Right lobe of liver (tissue), 4 donors: ENCODE results near the gene PLPP2.

Source experiments
- POLR2A ChIP-seq: fragments of 450-650 bp; IDR thresholded peaks from one replicate; pipeline ENCODE4 v1.6.1; 2017; ENCODE audit warnings: antibody characterized with exemption, mild to moderate bottlenecking
- TF ChIP-seq, protein P1 (sequence below), 4 donors: fragments of 200-600 bp in 3 of 4; fragments of 450-650 bp in 1 of 4; IDR thresholded peaks; one replicate each; pipeline versions ENCODE4 v1.5.1 to v1.8.0; 2016 to 2022; ENCODE audit warnings: antibody characterized with exemption in 4 of 4, mild to moderate bottlenecking in 2 of 4
- donor health status: DM: no; HTN: no; CAD: no.
- donor health status: DM: no; HTN: no; CAD: no.
- donor health status: DM: no; HTN: yes; CAD: no.

DNA sequence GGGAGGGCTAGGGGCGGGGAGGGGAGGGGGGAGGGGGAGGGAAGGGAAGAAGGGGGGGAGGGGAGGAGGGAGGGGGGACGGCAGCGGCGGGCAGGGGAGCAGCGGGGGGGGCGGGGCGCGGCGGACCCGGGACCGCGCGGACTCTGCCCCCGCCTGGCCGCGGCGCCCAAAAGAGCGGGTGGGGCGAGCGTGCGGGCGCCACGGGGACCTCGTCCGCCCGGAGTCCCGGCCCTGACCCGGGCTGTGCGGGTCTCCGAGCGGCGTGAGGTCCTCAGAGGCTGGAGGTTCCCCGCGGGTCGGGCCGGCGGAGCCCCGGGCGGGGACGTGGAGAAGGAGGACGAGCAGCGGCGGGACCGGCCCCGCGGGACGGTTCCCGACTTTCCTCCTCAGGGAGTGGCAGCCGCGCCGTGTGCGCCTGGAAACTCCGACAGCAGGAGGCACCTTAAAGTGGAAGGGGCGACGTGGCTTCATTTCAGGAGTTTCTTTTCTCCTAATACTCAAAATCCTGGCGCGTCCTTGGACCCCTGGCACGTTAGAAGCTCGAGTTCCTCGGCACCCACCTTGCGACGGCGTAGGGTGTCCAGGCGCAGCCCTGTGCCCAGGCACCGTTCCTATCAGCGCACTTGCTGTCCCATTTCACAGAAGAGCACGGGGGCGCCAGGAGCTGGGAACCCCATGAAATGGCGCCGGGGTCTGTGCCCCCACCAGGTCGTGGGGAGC lies 518 bp upstream of the PLPP2 start:
- TF ChIP-seq, protein P1, sequence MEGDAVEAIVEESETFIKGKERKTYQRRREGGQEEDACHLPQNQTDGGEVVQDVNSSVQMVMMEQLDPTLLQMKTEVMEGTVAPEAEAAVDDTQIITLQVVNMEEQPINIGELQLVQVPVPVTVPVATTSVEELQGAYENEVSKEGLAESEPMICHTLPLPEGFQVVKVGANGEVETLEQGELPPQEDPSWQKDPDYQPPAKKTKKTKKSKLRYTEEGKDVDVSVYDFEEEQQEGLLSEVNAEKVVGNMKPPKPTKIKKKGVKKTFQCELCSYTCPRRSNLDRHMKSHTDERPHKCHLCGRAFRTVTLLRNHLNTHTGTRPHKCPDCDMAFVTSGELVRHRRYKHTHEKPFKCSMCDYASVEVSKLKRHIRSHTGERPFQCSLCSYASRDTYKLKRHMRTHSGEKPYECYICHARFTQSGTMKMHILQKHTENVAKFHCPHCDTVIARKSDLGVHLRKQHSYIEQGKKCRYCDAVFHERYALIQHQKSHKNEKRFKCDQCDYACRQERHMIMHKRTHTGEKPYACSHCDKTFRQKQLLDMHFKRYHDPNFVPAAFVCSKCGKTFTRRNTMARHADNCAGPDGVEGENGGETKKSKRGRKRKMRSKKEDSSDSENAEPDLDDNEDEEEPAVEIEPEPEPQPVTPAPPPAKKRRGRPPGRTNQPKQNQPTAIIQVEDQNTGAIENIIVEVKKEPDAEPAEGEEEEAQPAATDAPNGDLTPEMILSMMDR (IDR thresholded peaks at IDR 0.05), result no peak
- no peak for TF ChIP-seq POLR2A
